ENCODE results near the gene SLC46A3. TPM values are rescaled to one million over a fixed set of nuclear protein-coding genes. Genes with fewer than 3 reads are reported as not detected.

The SLC46A3 gene
- total RNA-seq, 1 experiment from 2014 or later = 2.3 TPM

DNA sequence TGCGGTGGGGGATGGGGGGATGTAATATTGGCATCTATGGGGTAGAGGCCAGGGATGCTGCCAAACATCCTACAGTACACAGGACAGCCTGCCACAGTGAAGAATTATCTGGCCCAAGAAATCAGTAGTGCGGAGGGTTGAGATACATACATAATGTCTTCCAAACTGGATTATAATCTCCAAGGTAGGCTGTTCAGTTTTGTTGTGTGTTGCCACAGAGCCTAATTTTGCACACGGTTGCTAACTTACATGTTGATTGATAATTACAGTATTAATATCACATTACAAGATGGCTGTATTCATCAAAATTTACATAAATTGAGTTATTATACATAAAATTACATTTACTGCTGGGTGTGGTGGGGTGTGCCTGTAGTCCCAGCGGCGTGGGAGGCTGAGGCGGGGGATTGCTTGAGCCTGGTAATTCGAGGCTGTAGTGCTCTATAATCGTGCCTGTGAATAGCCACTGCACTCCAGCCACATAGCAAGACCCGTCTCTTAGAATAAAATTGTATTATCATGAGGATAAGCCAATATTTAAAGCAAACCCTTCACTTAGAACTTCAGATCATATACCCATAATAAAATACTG is 51.8 kb downstream of the SLC46A3 start:
- H3K4me3 ChIP-seq (ENCODE audit: low read depth, low read length, poor library complexity, severe bottlenecking) = no peak overlapping the region
- H3K9me3 ChIP-seq (ENCODE audit: low read depth, low read length, poor library complexity, severe bottlenecking) = no peaks in the 10 kb centered on the region
- peaks cover 98% of the 10 kb centered on the region for H3K36me3 ChIP-seq (ENCODE audit: insufficient read depth, low read length, poor library complexity, severe bottlenecking)
- no peak overlapping the region for H3K27ac ChIP-seq (ENCODE audit: low read depth, low read length, poor library complexity, severe bottlenecking)
- intact Hi-C loops (cut with micrococcal nuclease; ENCODE audit: unreplicated experiment) = no loop called here
- H3K27me3 ChIP-seq (replicated peaks; ENCODE audit: insufficient read depth, low read depth, low read length, poor library complexity) = no peaks in the 10 kb centered on the region
- no TSS peak for BruUV-seq (replicated peaks)
- no peaks in the 10 kb centered on the region for H3K4me1 ChIP-seq (ENCODE audit: insufficient read depth, low read length, poor library complexity, severe bottlenecking)
- ChIA-PET CTCF (no interaction called here), POLR2A (ENCODE audit: low non-redundant PET) (no interaction called here)
- TF ChIP-seq, protein P1, sequence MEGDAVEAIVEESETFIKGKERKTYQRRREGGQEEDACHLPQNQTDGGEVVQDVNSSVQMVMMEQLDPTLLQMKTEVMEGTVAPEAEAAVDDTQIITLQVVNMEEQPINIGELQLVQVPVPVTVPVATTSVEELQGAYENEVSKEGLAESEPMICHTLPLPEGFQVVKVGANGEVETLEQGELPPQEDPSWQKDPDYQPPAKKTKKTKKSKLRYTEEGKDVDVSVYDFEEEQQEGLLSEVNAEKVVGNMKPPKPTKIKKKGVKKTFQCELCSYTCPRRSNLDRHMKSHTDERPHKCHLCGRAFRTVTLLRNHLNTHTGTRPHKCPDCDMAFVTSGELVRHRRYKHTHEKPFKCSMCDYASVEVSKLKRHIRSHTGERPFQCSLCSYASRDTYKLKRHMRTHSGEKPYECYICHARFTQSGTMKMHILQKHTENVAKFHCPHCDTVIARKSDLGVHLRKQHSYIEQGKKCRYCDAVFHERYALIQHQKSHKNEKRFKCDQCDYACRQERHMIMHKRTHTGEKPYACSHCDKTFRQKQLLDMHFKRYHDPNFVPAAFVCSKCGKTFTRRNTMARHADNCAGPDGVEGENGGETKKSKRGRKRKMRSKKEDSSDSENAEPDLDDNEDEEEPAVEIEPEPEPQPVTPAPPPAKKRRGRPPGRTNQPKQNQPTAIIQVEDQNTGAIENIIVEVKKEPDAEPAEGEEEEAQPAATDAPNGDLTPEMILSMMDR (conservative IDR thresholded peaks at IDR 0.05; ENCODE audit: low read depth, low read length) = no peak
- TF ChIP-seq EZH2 (IDR thresholded peaks at IDR 0.05; ENCODE audit: borderline replicate concordance, low read depth, low read length, poor library complexity, severe bottlenecking) = no peak
- DNase-seq (ENCODE audit: low spot score) = no peak

DNA sequence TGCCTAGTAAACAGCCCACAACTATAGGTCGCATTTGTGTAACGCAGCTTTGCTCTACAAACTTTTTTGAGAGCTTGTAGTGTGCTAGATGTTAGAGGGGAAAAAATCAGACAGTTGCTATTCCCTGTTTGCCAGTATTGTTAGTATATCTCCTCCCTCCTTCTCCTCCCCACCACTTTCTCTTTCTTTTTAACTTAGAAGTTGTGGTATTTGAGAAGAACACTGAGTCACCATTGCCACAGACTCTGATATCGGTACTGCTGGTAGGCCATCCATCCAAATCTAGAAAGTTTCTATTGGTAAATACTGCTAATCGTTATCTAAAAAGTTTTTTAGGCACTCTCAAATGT is 59.2 kb downstream of the SLC46A3 start:
- POLR2A ChIA-PET (ENCODE audit: low non-redundant PET) = no interaction called here
- DNase-seq (ENCODE audit: low spot score) = no peak

DNA sequence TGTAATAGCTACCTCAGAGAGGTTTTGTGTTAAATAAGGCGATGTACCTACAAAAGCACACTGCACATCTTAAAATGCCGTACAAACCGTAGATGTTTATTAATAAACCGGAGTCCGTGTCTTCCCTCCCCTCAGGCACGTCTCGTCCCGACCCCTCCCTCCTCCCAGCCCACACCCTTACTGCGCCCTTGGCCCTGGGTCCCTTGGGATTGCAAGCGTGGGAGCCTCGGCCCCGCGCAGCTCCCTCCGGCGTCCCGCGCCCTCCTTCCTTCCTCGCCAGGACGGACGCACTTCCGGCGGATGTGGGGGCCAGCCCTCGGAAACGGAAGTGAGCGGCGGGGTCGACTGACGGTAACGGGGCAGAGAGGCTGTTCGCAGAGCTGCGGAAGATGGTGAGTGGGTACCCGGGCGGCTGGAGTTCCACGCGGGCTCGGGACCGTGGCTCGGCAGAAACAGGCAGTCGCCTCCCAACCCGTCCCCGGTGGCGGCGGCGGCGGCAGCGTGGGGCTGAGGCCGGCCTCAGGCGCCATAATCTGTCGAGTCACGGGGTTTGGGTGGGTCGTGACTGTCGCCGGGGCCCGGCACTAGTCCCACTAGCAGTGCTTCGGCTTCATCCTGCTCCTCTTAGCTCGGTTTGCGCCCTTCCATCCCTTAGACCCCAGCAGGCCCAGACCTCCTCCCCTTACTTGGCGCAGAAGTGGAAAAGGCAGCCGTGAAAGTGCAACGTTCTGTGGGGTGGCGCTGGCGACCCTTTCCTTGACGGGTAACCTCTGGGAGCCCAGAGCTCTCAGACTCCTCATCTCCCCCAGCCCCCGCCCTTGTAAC is 59.8 kb downstream of the SLC46A3 start, which contains the start of gene POMP:
POMP (plus strand) TSS at position 335 of the 825 bp plus-strand sequence; CDS start at position 390, 55 bp downstream.
- ChIA-PET POLR2A (ENCODE audit: low non-redundant PET) (interaction anchor here (0.7 kb wide), 2 partner anchors 327 to 1196 kb away, joined by 3 to 5 read pairs; no protein-coding TSS in a partner anchor), CTCF (interaction anchor here (1.4 to 1.6 kb wide), 2 partner anchors 138 to 335 kb away, joined by 5 read pairs; no protein-coding TSS in a partner anchor)
- TF ChIP-seq, protein P1 (conservative IDR thresholded peaks at IDR 0.05; ENCODE audit: low read depth, low read length) = no peak
- TF ChIP-seq EZH2 (IDR thresholded peaks at IDR 0.05; ENCODE audit: borderline replicate concordance, low read depth, low read length, poor library complexity, severe bottlenecking) = no peak
- no TSS peak for BruUV-seq (replicated peaks)
- Histone ChIP-seq H3K27ac (ENCODE audit: low read depth, low read length, poor library complexity, severe bottlenecking) (peak within 1 kb of the TSS; percentile 92), H3K4me3 (ENCODE audit: low read depth, low read length, poor library complexity, severe bottlenecking) (peak within 1 kb of the TSS; percentile 97), H3K36me3 (ENCODE audit: insufficient read depth, low read length, poor library complexity, severe bottlenecking) (peaks cover 27% of the 10 kb centered on the region), H3K9me3 (ENCODE audit: low read depth, low read length, poor library complexity, severe bottlenecking) (no peaks in the 10 kb centered on the region), H3K27me3 (replicated peaks; ENCODE audit: insufficient read depth, low read depth, low read length, poor library complexity) (no peaks in the 10 kb centered on the region), H3K4me1 (ENCODE audit: insufficient read depth, low read length, poor library complexity, severe bottlenecking) (peaks cover 24% of the 10 kb centered on the region)
- intact Hi-C loops (cut with micrococcal nuclease; ENCODE audit: unreplicated experiment) = no loop called here
- peak; percentile 98 for DNase-seq (ENCODE audit: low spot score)

More for the DNA sequence above, 59.2 kb downstream of the SLC46A3 start:
- BruUV-seq (replicated peaks) = no TSS peak
- Histone ChIP-seq H3K27ac (ENCODE audit: low read depth, low read length, poor library complexity, severe bottlenecking) (peak overlapping the region; percentile 92), H3K9me3 (ENCODE audit: low read depth, low read length, poor library complexity, severe bottlenecking) (no peaks in the 10 kb centered on the region), H3K36me3 (ENCODE audit: insufficient read depth, low read length, poor library complexity, severe bottlenecking) (peaks cover 32% of the 10 kb centered on the region), H3K4me1 (ENCODE audit: insufficient read depth, low read length, poor library complexity, severe bottlenecking) (peaks cover 24% of the 10 kb centered on the region), H3K27me3 (replicated peaks; ENCODE audit: insufficient read depth, low read depth, low read length, poor library complexity) (no peaks in the 10 kb centered on the region), H3K4me3 (ENCODE audit: low read depth, low read length, poor library complexity, severe bottlenecking) (peak overlapping the region; percentile 97)
- intact Hi-C loops (cut with micrococcal nuclease; ENCODE audit: unreplicated experiment) = no loop called here
- TF ChIP-seq, protein P1 (conservative IDR thresholded peaks at IDR 0.05; ENCODE audit: low read depth, low read length) = no peak
- CTCF ChIA-PET = no interaction called here

Measured in A673 (cell line).